Transverse colon (tissue), 4 donors: Measurements from ENCODE around the gene NECAB2. TPM values are rescaled to one million over a fixed set of nuclear protein-coding genes. Genes with fewer than 3 reads are reported as not detected.

ENCODE experiments used
- DNase-seq: peaks from one replicate; pipeline ENCODE4 v3.0.0-alpha.2; 2019
- H3K27ac ChIP-seq, 4 donors: fragments of 200-600 bp; sonication (generic); 2 replicates each; pipeline ENCODE4 v1.5.1; 2016 to 2018; ENCODE audit warnings: inconsistent platforms in 4 of 4
- H3K27me3 ChIP-seq: fragments of 200-600 bp; sonication (generic); 2 replicates; pipeline ENCODE4 v1.5.1; 2017; ENCODE audit warnings: inconsistent platforms
- H3K36me3 ChIP-seq, 4 donors: fragments of 200-600 bp; sonication (generic); 2 replicates each; pipeline ENCODE4 v1.5.1; 2017 to 2019; ENCODE audit warnings: inconsistent platforms in 4 of 4
- H3K4me1 ChIP-seq, 4 donors: fragments of 200-600 bp; sonication (generic); 2 replicates each; pipeline ENCODE4 v1.5.1; 2017 to 2020; ENCODE audit warnings: inconsistent platforms in 4 of 4
- H3K4me3 ChIP-seq, 4 donors: fragments of 200-600 bp; sonication (generic); 1 replicate in 1 of 4; 2 replicates in 3 of 4; pipeline versions ENCODE4 v1.5.1 to v1.6.1; 2017 to 2019; ENCODE audit warnings: inconsistent platforms in 4 of 4
- H3K9me3 ChIP-seq, 2 donors: fragments of 200-600 bp; sonication (generic); 2 replicates each; pipeline ENCODE4 v1.5.1; 2017 to 2019; ENCODE audit warnings: inconsistent platforms in 2 of 2
- CTCF ChIP-seq, 5 experiments: fragments of 200-600 bp in 3 of 5; fragments of 450-650 bp in 2 of 5; sonication (generic) in 3 of 5; IDR thresholded peaks; 1 replicate in 2 of 5; 2 replicates in 3 of 5; pipeline ENCODE4 v1.5.1; 2016 to 2017; ENCODE audit warnings: antibody characterized with exemption in 5 of 5, inconsistent platforms in 3 of 5, mild to moderate bottlenecking in 2 of 5, moderate library complexity in 1 of 5
- EP300 ChIP-seq: sonication (generic); formaldehyde crosslinking; IDR thresholded peaks from one replicate; pipeline ENCODE4 v1.6.1; 2017; ENCODE audit warnings: antibody characterized with exemption, low read depth
- POLR2A ChIP-seq: fragments of 450-650 bp; IDR thresholded peaks from one replicate; pipeline ENCODE4 v1.6.1; 2016; ENCODE audit warnings: antibody characterized with exemption, mild to moderate bottlenecking, moderate library complexity
- POLR2AphosphoS5 ChIP-seq, 3 donors: sonication (generic); formaldehyde crosslinking; IDR thresholded peaks; one replicate each; pipeline ENCODE4 v1.6.1; 2016; ENCODE audit warnings: antibody characterized with exemption in 3 of 3
- WGBS, 2 donors: methylation state at CpG; one replicate each; pipeline ENCODE4 v1.1.5; 2018; ENCODE audit warnings: low coverage in 1 of 2; 5-methylcytosine and 5-hydroxymethylcytosine counted together
- in situ Hi-C, 4 donors: fragments of 200-750 bp; cut with MboI; loops; one replicate each; pipeline versions ENCODE4 v1.15.0 to v1.15.1; 2017; ENCODE audit warnings: low sequenced_read_pairs in 3 of 4, low pct_ligation_motif_present in 1 of 4, low pct_unique_long_range_greater_than_20kb in 1 of 4
- intact Hi-C: fragments of 100-400 bp; cut with DNase I; formaldehyde crosslinking; loops from one replicate; pipeline ENCODE4 v1.15.1; 2023; ENCODE audit warnings: low total_unique reads
- total RNA-seq, 4 donors: library from RNA; depleted of rRNA; stranded (reverse); fragments of >200 nt; gene quantifications; one replicate each; pipeline ENCODE4 v1.1.0, GENCODE V29; 2016

The NECAB2 gene
- total RNA-seq, 4 donors from 2014 or later: 0.41 TPM; not detected in 3

- no peaks in the 10 kb centered on the region for H3K36me3 ChIP-seq
- H3K27me3 ChIP-seq: peaks cover 39% of the 10 kb centered on the region
- in situ Hi-C loops: no loop called here
Observed at GRCh38 chr16:83994703-83995102, 26.7 kb downstream of the NECAB2 start.

DNA sequence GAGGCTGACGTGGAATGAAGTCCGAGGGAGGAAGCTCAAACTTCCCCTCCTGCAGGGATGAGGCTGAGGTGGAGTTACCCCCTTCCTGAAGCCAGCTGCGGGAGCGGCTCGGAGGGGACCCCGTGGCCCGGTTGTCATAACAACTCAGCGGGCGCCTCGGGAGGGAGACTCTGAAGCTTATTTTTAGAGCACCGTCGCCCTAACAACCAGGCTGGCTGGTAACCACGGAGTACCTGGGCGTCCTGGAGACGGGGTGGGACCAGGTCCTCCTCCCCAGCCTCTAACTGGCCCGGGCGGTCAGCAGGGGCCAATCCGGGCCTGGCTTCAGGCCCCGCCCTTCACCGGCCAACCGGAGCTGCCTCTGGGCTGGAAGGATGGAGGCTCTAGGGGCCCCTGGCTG, 27.7 kb downstream of the NECAB2 start:
- intact Hi-C loops (no loop called here), in situ Hi-C loops (no loop called here)
- Histone ChIP-seq H3K4me1 (peaks cover 0 to 4% (median 0%) of the 10 kb centered on the region in 4 donors), H3K27ac (no peak overlapping the region), H3K4me3 (no peak overlapping the region), H3K36me3 (no peaks in the 10 kb centered on the region), H3K9me3 (no peaks in the 10 kb centered on the region), H3K27me3 (peaks cover 31% of the 10 kb centered on the region)
- WGBS, 2 donors: 0 to 16% methylated on average over 7 to 16 of the region's 21 CpGs
- TF ChIP-seq POLR2AphosphoS5 (IDR thresholded peaks at IDR 0.05) (no peak), POLR2A (no peak), CTCF (IDR thresholded peaks at IDR 0.05) (no peak), EP300 (no peak)
- peak; percentile 17 for DNase-seq

More at GRCh38 chr16:83994703-83995102, 26.7 kb downstream of the NECAB2 start:
- 80 to 100% methylated on average over 1 to 13 of the region's 13 CpGs for WGBS, 2 donors
- DNase-seq: no peak
- Histone ChIP-seq H3K4me3 (no peak overlapping the region), H3K4me1 (peaks cover 0 to 4% (median 0%) of the 10 kb centered on the region in 4 donors), H3K27ac (no peak overlapping the region), H3K9me3 (no peaks in the 10 kb centered on the region)
- TF ChIP-seq CTCF (IDR thresholded peaks at IDR 0.05): no peak
- TF ChIP-seq EP300: no peak
- no peak for TF ChIP-seq POLR2AphosphoS5 (IDR thresholded peaks at IDR 0.05)
- no peak for TF ChIP-seq POLR2A
- intact Hi-C loops: no loop called here

DNA sequence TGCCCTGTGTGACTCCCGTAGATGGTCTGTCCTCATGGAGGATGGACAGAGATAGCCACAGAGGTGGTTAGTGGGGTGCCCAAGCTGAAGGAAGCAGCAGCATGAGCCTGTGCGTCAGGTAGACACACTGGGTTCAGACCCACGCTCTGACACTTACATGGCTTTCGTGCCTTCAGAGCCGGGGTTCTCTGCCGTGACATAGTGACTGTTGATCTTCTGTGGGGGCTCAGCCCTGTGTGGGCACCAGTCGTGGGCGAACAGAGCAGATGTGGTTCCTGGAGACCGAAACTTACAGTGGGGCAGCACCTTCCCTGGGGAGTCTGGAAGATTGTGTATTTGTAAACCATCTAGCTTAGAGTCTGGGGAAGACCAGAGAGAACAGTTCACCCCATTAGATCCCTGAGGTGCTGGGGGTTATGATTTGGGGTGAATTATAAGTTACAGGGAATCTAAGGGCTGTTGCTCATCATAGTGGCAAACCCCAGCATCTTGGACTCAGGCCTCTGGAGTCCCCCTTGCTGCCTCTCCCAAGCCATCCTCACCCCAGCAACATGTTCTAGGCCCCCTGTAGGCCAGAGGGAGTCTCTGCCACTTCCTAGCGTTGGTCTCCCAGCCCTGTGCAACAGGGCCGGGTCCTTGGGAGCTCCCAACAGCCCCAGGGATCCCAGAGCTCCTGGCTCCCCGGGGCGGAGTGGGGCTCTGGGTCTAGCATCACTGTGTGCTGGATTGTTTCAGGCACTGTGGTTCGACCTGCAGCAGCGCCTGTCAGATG, 28.6 kb downstream of the NECAB2 start:
- in situ Hi-C loops: no loop called here
- Histone ChIP-seq H3K4me1 (peaks cover 0 to 4% (median 0%) of the 10 kb centered on the region in 4 donors), H3K9me3 (no peaks in the 10 kb centered on the region), H3K27me3 (peaks cover 23% of the 10 kb centered on the region), H3K36me3 (no peaks in the 10 kb centered on the region), H3K4me3 (no peak overlapping the region), H3K27ac (no peak overlapping the region)
- TF ChIP-seq POLR2A (no peak), EP300 (no peak), POLR2AphosphoS5 (IDR thresholded peaks at IDR 0.05) (no peak), CTCF (IDR thresholded peaks at IDR 0.05) (no peak)
- DNase-seq: no peak
- 60 to 83% methylated on average over 1 to 15 of the region's 15 CpGs for WGBS, 2 donors
- intact Hi-C loops: no loop called here

- 94% methylated on average over 13 of the region's 13 CpGs; no CpG with 5 or more reads in 1 of the 2 donors for WGBS, 2 donors
- Histone ChIP-seq H3K36me3 (no peaks in the 10 kb centered on the region), H3K4me1 (peaks cover 0 to 4% (median 0%) of the 10 kb centered on the region in 4 donors), H3K9me3 (no peaks in the 10 kb centered on the region), H3K27me3 (peaks cover 20% of the 10 kb centered on the region), H3K27ac (no peak overlapping the region), H3K4me3 (no peak overlapping the region)
- TF ChIP-seq CTCF (IDR thresholded peaks at IDR 0.05) (no peak), POLR2A (no peak), EP300 (no peak), POLR2AphosphoS5 (IDR thresholded peaks at IDR 0.05) (no peak)
- in situ Hi-C loops (no loop called here), intact Hi-C loops (no loop called here)
- no peak for DNase-seq
Observed at GRCh38 chr16:83998091-83998490, 30.0 kb downstream of the NECAB2 start.
